HG03066 (cell line): ENCODE measurements around the gene DAZAP2.
A peak's percentile ranks its signal among the peaks of the same experiment; 100 is the strongest.
"Not testable (repeated sequence)": the region's sequence is repeated elsewhere in the genome, so short reads cannot be mapped to it uniquely, and the experiment has no call there.

Experiments
- ATAC-seq: cut with Tn5 transposase; IDR thresholded peaks from one replicate; pipeline ENCODE4 v1.9.1; 2021; ENCODE audit warnings: low read depth; ENCODE audit not compliant: unreplicated experiment

DAZAP2 gene

DNA sequence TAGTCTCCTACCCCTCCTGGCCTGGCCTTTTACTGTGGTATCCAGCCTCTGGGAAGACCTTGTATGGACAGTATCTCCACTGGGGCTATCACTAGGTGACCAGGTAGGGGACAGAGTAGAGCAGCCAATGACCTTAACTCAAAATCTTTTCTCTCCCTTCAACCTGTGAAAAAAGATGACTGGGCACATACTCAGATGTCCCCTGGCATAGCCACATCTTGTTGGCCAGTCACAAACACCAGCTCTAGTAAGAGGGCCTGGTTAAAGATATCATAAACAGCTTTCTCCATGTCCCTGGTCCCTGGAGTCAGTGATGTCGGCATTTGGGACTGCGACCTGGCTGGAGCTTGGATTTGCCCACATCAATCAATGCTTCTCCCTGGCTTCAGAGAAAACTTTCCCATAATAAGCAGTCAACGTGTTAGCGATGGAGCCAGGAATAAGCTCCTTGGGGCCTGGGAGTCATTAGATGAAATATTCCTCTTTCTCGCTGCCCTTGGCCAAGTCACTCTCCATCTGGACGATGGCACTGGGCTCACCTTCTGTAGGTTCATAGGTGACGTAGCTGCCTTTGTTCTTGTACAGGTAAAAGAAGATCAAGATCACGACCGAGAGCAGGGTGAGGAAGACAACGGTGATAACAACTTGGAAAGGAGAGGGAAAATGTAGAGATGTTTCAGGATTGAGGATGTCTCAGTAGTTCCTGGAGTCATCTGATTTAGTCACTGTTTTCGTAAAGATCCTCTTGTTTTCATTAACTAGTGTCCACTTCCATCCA, 7.0 kb downstream of the DAZAP2 start:
- no peak for ATAC-seq

DNA sequence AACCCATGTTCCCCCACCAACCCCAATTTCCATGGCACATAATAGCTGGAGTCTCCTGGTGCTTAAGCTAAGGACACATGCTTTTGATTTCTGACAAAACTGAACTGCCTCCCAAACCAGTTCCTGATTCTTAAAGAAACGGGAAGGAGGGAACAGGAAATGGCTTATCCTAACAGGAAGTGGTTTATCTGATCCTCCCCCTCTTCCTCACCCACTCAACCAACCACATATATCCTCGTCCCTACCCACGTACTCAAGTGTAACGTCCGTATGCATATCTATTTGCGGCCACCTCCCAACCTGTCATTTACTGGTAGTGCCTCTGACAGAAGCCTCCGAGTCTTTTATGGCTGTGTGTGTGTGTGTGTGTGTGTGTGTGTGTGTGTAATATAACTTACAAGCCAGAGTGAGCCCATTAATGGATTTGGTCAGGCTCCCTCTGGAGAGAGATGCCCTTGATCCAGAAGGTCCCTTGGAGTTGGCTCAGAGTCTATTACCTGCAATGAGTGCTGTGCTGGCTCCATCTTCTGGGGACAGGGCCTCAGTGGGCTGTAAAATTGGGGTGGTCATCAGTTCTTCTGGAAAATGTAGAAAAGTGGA, 7.7 kb downstream of the DAZAP2 start:
- ATAC-seq: no peak

GRCh38 chr12:51247523-51248206, 9.0 kb downstream of the DAZAP2 start:
- no peak for ATAC-seq

- ATAC-seq: no peak
Measured at GRCh38 chr12:51253276-51253675, 14.7 kb downstream of the DAZAP2 start.

DNA sequence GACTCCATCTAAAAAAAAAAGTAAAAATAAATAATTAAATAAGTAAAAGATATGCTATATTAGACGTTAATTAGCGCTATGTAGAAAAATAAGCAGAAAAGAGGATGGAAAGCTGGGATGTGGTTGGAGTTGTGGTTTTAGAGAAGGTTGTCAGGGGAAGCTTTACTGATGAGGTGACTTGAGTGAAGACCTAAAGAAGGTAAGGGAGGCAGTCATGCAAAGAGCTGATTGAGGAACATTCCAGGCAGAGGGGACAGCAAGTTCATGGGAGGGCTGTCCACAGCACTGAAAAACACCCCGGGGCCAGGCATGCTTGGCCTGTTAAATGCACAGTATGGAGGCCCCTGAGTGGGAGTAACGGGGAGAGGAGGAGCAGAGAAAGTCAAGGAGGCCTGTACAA, 15.9 kb downstream of the DAZAP2 start:
- ATAC-seq: no peak

GRCh38 chr12:51259600-51259999, 21.0 kb downstream of the DAZAP2 start:
- not testable (repeated sequence) for ATAC-seq

DNA sequence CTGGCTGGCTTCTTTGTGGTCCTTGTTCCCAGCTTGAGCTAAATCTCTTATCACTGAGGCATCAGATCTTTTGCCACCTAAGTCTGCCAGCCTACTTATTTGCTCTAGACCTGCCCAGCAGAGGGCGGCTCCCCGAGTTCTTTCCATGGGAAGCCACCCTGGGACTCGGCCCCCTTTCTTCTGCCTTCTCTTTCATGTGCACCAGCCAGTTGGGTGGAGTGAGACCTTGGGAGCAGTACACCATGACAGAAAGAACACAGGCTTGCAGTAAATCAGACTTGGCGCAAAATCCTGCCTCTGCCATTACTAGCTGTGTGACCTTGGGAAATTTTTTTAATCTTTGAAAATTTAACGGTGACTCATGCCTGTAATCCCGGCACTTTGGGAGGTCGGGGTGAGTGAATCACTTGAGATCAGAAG, 24.1 kb downstream of the DAZAP2 start:
- no peak for ATAC-seq

DNA sequence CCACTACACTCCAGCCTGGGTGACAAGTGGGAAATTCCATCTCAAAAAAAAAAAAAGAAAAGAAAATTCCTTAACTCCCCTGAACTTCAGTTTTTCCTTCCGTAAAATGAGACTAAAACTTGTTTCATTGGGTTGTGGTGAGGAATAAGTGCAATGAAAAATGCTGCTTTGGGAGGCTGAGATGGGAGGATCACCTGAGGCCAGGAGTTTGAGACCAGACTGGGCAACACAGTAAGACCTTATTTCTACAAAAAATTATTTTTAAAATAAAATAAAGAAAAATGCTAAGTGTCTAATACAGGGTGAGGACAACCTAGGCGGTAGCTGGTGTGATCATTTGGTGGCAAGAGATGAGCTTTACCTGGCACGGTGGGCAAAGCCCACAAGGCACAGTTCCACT, 24.7 kb downstream of the DAZAP2 start:
- ATAC-seq: no peak

DNA sequence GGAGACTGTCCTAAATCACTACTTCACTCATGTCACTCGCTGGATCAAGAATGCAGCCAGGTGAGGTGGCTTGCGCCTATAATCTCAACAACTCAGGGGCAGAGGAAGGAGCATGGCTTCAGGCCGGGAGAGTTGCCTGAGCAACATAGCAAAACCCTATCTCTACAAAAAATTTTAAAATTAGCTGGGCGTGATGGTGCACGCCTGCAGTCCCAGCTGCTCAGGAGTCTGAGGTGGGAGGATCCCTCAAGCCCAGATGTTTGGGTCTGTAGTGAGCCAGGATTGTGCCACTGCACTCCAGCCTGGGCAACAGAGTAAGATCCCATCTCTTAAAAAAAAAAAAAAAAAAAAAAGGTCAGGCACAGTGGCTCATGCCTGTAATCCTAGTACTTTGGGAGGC, 25.7 kb downstream of the DAZAP2 start:
- ATAC-seq: no peak

DNA sequence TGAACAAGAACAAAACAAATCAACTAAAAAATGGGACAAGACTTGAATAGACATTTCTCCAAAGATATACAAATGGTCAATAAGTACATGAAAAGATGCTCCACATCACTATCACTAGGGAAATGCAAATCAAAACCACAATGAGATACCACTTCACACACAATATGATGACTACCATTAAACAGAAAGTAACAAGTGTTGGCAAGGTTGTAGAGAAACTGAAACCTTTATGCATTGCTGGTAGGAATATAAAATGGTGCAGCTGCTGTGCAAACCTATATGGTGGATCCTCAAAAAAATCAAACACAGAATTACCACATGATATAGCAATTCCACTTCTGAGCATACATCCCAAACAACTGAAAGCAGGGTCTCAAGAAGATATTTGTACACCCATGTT, 26.4 kb downstream of the DAZAP2 start:
- no peak for ATAC-seq

DNA sequence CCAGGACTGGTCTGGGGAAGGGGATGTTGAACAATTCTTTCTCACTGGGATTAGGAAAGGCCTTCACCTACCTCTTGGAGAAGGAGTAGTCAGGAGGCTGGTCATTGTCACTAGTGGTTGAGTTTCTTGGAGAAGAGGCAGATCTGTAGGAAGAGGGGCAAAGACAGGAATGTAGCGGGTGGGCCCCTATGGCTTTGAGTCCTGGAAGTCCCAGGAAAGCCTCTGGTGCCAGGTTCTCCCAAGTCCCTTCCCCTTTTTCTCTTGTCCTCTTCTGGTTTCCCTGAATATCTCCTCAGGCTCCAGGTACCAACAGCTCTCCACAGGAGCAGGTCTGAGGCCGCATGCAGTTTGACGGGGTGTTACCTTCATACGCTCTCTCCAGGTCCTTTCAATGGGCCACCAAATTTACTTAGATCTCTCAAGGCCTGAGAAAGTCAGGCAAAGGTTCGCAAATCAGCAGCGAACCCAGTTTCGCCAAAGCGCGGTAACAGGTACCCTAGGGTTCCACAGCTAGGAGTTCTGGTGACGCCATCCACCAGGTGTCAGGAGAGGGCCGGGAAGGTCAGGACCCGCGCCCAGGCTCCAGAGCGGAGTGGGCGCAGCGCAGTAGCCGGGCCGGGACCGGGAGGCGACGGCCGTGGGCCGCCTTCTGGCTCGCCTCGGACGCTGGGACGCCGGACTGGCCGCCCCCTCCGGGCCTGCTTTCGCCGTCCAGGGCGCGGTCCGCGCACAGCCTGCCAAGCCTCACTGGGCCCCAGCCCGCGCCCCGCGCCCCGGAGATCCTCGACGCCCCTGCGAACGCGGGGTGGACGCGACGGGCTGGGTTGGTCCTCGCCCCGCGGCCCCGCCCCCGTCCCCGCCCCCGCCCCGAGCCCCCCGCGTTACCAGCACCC, 30.8 kb downstream of the DAZAP2 start:
- ATAC-seq: peak; percentile 43

DNA sequence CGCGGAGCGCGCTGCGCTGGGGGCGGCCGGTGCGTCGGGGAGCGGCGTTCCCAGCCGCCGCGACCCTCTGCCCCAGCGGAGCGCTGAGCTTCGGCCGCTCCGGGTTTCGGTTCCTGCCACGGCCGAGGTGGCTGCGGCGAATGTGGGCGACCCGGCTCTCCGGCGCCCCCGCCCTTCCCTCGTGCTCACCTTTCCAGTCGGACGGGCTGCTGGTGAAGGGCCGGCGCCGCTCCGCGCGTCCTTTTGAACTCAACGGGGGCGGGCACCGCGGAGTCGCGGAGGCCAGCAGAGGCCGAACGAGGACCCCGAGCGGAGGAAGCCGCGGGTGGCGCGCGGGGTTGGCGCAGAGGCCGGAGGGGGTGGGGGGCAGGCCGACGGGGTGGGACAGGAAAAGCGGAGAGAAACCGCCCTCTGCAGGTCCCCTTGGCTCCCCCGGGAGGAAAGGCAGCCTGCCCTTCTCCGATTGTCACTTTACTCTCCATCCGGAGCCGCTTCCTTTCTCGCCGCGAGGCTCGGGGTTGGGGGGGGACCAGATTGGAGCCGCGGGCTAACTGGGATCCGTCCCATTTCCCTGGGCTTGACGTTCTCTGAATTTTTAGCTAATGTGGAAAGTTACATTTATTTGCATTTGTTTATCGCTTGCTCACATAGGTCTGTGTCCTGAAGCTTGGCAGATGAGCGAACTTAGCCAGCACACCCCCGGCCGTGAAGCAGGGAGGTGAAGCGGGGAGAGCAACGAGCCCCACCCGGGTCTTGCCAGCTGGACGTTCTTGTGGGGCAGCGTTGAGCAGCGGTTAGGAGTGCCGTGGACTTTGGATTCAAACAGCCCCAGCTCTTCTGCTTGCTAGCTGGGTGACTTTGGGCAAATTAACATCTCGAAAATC, 31.7 kb downstream of the DAZAP2 start, which contains the start of gene SMAGP:
Gene SMAGP, minus strand, starts transcription at position 349 of the 884 bp plus-strand sequence. CDS start 1,137 bp downstream, outside the sequence.
- peak; percentile 67 for ATAC-seq

DNA sequence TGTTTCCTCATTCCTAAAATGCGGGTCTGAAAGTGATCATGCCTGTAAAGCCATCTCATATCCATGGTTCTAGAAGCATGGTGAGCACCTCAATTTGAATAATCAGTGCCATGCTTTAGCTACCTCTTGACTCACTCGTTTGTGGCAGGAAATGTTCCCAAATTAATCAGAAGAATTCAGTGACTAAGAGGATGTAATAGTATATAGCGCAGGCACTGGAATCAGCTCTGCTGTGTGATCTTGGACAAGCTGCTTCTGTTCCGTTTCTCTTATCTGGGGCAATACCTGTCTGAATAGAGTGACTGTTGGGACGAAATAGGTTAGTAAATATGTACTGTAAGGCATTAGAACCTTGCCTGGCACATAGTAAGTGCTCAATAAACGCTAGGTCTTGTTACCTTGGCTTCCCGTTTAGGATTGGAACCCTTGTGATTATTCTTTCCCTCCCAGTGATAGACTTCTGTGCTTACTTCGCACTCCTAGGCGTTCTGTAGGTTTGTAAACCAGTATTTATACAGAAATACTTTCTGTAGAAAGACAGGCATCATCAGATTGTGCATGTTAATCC, 32.4 kb downstream of the DAZAP2 start:
- no peak for ATAC-seq

DNA sequence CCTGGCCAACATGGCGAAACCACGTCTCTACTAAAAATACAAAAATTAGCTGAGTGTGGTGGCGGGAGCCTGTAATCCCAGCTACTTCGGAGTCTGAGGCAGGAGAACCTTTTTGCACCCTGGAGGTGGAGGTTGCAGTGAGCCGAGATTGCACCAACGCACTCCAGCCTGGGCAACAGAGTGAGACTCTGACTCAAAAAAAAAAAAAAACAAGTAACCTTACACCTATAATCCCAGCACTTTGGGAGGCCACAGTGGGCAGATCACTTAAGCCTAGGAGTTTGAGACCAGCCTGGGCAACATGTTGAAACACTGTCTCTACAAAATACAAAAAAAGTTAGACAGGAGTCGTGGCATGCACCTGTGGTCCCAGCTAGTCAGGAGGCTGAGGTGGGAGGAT, 34.2 kb downstream of the DAZAP2 start:
- ATAC-seq: not testable (repeated sequence)

DNA sequence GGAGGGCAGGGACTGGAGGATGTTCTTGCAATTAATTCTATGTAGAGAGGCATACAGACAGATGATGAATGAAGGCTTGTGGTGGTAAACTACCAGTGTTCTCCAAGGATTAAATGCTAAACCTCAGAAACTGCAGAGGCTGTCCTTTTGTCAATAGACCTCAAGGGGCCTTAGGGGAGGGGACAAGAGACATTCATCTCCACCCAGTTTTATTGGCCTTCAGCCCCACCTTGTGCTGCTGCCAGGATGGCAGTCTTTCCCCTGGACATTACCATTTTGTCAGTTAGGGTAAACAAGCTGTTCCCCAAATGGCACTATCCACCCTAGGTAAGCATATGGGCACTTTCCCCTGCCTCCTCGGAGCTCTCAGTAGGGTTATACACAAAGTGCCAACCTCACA, 36.5 kb downstream of the DAZAP2 start:
- ATAC-seq: no peak

DNA sequence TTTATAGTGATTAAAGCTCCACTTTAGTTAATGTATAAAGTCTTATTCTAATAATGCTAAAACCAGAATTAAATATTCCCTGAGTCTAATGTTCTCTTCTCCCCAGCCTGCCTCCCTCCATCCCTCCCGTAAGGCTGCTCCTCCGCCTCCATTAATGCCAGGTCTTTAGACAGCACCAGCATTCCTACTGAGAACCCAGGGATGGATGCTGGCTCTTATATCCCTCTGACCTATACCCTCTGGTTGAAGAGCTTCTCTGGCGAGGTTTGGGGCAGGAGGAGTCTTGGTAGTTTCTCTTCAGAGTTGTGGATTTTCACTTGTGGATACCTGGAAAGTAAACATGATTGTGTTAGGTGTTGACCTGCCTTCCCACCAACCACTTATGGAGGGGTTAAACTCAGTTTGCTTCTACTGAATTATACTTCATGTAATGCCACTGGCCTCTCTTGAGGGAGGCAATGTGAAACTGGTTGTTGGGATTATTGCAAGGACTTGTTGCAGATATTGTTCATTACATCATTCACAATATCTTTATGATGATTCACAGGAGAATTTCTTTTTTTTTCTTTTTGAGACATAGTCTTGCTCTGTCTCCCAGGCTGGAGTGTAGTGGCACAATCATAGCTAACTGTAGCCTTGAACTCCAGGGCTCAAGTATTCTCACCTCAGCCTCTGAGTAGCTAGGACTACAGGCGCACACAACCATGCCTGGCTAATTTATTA, 42.7 kb downstream of the DAZAP2 start:
- ATAC-seq: no peak

DNA sequence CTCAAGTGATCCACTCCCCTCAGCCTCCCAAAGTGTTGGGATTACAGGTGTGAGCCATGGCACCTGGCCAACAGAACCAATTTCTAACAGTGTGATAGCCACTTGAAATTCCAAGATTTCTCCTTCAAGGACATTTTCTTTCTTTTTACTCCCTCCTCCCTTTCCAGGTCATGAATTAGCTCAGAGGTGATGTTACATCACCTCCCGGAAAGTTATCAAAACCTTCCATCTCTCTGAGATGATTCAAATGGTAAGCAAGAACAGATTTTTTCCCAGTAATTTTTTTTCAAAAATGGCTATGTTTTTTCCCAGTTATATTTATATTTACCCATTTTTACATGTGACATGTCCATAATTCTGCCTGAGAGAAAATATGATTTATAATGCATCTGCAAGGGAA, 47.2 kb downstream of the DAZAP2 start:
- no peak for ATAC-seq

GRCh38 chr12:51291603-51292513, 53.2 kb downstream of the DAZAP2 start:
- not testable (repeated sequence) for ATAC-seq
